Left renal pelvis (tissue), 4 donors: ENCODE results near the gene DZIP1. TPM values are rescaled to one million over a fixed set of nuclear protein-coding genes. Genes with fewer than 3 reads are reported as not detected.
"Not testable (repeated sequence)": the region's sequence is repeated elsewhere in the genome, so short reads cannot be mapped to it uniquely, and the experiment has no call there.

Source experiments
- DNase-seq, 4 donors: peaks; one replicate each; pipeline ENCODE4 v3.0.0-alpha.2; 2013; ENCODE audit warnings: low read depth in 4 of 4, low spot score in 3 of 4
- polyA plus RNA-seq, 4 donors: library from polyadenylated mRNA; unstranded; fragments of 120-200 nt; gene quantifications; one replicate each; pipeline ENCODE4 v1.2.1, GENCODE V29; 2013; ENCODE audit not compliant: insufficient read length in 4 of 4

Gene DZIP1
- polyA plus RNA-seq, 4 donors, result 58.9 to 70.9 (median 66.3) TPM

DNA sequence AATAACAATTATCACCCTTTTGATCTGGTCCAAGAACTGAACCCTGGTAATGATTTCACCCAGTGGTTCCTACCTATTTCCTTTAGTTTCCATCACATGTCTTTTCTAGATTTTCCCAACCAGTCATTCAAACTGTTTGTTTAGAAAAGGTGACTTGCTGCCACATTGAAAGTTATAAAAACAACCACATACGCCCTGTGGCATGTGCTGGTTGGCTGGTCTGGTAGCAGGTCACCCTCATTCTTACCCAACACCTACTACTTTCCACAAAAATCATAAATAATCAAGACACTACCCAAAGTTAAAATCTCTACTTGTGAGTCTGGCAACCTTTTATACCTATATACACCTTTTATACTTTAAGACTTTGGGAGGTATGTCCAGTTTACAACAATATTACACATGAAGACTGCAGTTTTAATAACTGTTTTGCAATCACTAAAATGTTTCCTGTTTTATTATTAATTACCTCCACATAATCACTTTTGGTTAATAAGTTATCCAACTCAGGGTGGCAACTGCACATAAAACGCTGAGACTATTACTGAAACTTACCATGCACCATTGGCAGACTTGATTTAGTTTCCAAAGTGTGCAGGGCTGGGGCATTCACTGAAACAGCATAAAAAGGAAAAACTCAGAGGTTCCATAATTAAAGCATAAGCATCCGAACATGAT is 38.9 kb downstream of the DZIP1 start:
- no peak for DNase-seq

DNA sequence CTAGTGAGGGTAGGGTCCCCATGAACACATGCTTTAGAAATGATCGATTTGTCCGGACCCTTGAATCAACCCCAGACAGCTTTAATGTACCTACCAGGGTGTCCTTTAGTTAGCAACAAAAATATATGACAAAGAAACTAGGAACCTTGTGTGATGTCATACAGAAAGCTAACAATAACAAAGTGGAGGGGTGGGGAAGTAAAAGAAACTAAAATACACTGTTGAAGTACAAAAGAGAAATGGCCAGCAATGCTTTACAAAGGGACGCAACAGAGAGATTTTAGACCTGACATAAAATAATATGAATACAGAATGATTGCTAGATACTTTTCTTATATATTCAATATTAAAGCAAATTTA is 40.0 kb downstream of the DZIP1 start:
- DNase-seq, result no peak

DNA sequence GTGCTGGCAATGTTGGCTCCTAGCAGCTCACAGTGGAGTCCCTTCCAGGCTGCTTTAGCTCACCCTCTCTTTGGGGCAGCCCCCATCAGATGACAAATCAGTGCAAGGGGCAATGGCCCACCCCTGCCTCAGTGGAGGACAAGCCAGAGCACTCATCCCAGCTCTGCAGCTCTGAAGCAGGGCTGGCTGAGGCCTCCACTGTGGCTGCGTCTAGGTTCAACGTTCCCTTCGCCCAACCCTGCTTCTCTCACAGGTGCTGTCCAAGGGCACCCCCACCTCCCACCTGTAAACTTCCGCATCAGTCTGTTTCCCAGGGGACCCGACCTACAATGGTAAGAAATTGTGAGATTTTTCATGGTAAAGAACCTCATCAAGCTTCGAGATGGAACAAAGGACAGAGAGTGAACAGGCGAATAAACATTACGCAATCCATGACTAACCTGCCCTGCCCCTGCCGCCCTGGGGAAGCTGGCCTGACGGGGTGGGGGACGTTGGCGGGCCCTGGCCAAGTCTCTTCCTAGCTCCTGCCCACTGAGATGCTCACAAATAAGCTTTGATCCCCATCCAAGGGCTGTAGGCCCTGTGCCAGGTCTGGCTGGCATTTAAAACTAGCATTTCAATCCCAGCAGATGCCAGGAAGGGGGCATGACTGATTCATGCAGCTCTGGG is 40.5 kb downstream of the DZIP1 start:
- no peak for DNase-seq

DNA sequence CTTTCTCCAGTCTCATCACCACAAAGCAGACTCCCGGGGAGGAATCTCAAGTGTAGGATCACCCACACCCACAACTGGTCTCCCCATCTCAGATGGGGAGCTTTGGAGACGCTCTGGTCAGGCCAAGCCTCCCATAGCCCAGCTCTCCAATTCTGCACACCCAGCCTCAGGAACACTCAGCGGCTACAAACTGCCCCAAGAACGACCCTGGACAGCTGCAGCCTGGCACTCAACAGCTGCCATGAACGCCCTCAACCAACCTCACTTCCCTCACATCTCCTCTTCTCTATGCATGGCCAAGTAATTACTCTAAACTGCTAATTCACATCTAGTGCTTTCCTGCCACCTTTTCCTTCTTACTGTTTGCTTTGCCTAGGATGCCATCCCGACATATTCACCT is 42.6 kb downstream of the DZIP1 start:
- DNase-seq, result no peak

DNA sequence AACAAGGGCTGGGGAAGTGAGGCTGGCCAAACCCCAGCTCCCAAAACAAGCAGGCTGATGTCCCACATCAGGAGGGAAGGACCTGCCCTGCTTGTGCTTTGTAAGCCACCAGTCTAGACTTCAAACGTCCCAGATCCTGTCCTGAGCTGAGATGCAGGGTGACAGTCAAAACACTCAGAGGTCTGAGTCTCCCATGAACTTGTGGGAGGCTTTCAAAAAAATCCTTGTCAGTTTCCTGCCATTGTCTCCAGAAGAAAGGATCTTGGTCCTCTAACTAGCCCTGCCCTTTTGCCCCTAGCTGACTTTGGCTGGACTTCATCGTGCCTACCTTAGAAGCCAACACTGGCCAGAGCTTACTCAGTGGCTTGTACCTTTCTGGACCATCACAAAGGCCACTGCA is 43.3 kb downstream of the DZIP1 start:
- no peak for DNase-seq

DNA sequence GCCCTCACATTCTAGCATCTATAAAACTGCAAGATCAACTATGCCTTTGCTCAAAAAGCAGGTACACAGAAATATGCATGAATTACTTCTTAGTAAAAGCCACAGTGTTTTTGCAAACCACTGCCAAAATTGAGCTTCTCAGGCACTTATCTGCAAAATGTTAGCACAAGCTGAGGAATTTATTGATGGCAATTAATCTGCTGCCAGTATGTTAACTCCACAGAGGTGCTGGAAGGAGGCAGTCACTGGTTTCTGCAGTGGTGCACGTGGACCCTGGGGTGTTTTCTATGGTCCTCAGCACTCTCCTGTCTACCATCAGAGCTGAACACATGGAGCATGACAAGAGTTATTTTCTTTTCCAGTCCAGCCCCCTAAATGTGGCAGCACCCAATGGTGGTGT is 47.8 kb downstream of the DZIP1 start:
- DNase-seq, result no peak

DNA sequence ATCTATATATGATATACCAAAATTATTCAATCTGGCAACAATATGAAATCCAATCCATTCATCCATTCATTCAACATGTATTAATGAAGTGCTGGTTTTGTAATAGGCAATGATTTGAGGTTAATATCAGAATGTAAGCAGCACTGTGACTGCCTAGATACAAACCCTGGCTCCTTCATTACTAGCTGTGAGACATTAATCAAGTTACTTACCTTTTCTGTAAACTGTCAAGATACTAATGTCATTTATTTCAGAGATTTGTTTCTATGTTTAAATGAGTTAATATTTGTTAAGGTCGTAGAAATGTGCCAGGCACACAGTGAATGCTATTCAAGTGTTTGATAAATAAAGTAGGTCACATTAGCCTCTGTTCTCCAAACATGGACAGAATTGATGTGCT is 51.0 kb downstream of the DZIP1 start:
- no peak for DNase-seq

DNA sequence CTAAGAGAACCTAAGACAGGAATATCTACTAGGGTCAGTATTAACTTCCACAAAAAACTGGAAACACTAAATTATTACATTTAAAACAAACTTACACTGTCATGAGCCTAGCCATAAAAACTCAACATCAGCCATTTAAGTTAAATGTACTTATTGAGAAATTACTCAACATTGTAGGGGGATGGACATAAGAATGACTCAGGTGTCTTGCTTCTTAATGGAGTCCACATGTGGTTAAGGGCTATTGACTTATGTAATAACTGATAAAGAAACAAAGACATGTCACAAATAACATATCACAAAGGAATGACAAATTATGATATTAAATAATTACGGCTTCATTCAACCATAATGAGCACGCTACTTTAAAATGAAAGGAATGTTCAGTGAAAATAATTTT is 55.8 kb downstream of the DZIP1 start:
- DNase-seq, result no peak

DNA sequence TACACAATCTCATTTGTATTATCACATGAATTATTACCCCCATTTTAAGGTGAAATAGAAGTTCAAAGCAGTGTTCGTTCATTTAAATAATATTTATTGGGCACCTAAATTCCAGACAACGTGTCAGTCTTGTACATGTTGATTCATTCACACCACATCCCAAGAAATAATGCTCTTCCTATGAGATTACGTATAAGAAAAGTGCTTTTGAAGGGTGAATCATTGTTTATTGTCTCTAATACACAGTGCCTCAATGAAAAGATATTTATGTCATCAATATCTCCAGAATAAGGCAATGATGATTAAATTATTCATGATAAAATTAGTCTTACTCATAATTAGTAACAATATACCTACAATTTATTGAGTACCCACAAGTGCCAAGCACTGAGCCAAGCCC is 56.4 kb downstream of the DZIP1 start:
- DNase-seq, result no peak

DNA sequence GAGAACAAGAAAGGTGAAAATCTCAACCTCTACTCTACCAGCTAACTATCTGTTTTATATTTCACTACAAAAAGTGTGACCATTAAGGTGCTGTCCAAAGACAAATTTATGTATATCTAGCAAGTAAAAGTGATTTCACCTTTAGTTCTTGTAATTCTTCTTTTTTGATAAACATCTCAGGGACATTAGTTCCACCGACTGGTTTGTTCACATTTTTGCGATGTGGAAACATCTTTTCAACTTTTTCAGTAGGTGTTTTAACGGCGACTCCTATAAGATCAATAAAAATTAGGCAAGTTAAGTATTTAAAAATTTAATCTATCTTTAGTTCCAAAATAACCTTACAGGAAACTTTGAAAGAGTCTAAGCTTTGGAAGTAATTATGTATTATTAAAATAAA is 58.6 kb downstream of the DZIP1 start:
- no peak for DNase-seq

DNA sequence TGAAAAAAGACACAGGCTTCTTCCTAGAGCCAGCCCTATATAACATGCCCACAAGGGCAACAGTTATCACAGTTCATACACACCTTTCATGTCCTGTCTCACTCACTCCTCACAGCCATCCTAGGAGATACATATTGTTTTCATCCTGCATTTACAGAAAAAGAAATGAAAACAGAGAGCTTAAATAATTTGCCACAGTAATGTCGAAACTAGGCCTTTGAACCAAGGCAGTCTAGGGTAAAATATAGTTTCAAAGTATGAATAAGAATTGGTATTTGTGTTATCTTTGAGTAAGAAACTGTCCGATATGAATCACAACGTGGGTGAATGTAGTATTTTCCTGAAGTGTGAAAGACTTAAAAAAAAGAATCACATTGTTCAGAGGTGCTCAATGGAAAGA is 65.2 kb downstream of the DZIP1 start:
- no peak for DNase-seq

DNA sequence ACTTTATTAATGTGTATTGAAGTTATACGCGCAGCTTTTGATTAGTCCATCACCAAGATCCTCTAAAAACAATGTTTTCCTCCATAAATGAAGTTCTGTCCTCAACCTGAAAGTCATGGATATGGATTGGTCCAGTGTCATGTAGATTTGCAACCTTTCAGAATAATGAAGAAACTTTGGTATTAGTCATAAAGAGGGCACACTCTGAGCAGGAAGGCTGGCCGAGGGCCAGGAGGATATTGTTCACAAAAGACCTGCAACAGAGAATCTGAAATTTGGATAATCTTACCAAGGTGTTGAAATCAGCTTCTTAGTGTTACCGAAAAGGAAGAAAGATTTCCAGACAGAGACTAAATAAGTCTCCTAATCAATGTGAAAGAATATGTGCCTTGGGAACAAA is 71.3 kb downstream of the DZIP1 start:
- DNase-seq, result no peak

DNA sequence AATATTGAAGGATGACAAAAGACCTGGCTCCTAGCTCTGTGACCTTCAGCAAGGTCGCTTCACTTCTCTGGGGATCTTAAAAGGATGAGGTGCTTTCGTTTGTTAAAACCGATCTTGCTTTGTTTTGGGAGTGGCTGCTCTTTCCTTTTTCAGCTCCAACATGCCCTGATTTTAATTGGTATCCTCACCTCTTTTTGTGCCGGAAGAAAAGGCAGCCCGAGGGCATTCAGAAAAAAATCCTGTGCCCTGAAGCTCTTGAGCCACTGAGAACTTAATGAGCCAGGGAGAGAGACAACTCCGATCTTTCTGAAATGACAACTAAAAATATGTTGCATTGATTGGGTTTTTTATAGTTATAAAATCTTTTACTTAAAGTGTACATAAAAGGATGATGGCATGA is 72.6 kb downstream of the DZIP1 start:
- DNase-seq, result no peak

DNA sequence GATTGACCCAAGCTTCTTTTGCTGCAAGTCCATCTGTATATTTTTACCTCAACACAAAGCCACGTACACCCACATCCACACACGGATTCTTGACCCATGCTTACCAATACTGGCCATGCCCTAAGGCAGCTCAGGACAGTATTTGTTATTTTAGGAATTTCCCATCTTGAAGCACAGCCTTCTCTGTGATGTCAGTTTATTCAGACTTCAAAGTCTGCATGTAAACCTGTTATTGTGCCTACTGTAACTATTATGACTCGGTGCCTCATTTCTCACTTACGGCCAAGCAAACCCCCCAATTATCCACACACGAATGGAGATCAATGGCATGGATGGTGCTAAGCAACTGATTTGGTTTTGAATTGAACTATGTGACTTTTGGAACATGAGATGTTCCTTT is 74.5 kb downstream of the DZIP1 start:
- DNase-seq, result no peak

DNA sequence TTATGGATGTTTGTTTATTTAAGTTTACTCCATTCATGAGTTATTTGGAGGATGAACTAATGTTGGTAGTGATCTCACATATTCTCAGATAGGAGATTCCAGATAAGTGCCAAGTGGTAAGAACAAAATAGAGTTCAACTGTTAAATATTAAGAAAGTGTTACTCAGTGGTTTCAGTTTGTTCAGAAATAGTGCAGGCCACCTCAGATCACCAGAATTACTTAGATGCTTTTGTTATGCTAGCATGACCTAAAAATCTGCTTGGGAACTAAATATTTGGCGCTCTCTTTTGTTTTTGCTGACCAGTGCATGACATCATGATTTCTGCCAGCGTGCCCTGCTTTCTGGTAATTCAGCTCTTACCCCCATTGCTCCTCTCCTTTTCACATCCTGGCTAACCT is 76.4 kb downstream of the DZIP1 start:
- DNase-seq, result no peak

DNA sequence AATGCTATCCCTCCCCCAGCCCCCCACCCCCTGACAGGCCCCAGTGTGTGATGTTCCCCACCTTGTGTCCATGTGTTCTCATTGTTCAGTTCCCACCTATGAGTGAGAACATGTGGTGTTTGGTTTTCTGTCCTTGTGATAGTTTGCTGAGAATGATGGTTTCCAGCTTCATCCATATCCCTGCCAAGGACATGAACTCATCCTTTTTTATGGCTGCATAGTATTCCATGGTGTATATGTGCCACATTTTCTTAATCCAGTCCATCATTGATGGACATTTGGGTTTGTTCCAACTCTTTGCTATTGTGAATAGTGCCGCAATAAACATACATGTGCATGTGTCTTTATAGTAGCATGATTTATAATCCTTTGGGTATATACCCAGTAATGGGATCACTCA is 78.7 kb downstream of the DZIP1 start:
- DNase-seq, result not testable (repeated sequence)

DNA sequence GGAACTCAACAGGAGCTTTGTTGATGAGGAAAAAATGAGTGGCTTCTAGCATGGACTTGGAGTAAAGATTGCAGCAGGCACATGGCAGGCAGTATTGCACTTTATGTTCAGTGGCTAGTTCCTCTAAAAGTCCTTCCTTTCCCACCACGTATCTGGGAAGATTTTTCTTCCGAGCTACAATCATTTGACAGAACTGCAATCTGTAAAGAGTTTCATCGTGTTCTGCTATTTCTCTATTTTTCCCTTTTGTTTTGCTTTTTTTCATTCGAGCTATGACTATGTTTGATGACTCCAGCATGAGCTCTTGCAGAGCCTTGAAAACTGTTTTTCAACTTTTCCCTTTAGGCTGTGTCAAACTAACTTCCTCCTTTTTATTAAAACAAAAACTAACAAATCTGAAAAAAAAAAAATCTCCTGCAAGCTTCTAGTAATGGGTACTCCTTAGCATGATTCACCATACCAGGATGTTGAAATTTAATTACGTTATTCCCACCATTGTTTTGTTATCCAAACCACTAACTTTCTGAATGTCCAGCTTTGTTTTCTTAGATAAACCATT is 79.7 kb downstream of the DZIP1 start:
- no peak for DNase-seq

DNA sequence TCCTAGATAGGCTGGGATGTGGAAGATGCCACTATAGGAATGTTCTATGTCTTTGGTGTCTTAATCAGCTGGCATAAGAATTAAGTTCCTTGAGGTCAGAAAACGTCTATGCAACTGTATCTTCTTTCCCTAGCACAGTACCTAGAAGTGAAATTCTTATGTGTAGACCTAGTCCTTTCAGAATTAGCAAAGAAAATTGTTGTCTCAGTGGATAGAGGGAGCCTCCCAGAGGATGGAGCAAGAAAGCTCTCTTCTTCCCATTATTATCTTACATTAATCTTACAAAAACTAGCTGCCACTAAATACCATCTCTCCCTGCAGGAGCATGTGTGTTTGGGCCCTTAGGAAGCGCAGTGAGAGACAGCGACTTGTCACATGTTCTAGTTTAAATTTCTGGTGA is 80.4 kb downstream of the DZIP1 start:
- DNase-seq, result no peak

DNA sequence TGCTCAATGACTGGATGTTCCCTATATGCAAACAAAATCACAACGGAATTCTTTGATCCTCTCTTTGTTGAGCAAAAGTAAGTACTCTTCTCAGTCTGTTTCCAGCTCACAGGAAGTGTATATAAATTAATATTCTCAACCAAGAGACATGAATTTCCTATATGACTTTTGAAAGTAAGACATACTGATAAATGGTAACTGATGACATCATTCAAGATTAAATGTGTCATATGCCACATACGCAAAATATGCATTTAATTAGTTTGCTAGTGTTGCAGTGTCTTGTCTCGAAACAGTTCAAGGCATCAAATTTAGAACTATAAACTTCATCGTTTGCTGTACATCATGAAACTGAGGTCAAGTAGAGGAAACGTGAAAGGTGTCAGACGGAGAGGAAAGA is 84.1 kb downstream of the DZIP1 start:
- DNase-seq, result no peak

DNA sequence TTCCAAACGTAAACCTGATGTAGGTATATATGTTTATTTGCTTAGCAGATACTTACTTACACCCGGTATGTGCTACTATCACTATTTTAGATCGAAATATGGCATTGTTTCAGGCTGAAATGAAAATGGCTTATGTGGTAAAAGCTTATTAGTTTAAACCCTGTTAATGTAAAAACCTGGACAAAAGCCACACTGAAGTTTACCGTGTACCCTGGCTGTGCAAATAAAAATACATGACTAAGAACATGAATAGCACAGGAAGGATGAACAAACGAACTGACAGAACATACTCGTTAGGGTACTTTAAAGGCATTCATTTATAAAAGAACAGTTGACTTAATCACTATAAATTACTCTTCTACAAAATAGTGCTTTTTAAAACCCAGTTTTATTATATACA is 85.4 kb downstream of the DZIP1 start:
- no peak for DNase-seq

DNA sequence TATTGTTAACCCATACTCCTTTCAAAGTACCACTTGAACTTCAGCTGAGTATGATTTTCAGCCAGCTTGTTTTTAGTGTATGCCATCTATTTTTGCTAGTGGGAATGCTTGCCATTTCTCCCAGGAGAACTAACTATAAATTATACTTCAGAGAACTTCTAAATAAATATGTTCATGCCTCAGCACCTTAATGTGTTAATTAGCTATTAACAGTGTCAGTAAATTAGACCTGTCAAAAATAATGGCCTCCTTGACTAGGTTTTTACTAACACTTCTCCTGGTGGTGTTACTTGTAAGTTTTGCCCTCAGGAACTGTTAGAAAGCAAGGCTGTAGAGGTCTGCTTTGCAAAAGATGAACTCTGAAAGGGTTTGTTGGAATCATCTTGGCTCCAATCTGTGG is 87.5 kb downstream of the DZIP1 start:
- DNase-seq, result no peak

DNA sequence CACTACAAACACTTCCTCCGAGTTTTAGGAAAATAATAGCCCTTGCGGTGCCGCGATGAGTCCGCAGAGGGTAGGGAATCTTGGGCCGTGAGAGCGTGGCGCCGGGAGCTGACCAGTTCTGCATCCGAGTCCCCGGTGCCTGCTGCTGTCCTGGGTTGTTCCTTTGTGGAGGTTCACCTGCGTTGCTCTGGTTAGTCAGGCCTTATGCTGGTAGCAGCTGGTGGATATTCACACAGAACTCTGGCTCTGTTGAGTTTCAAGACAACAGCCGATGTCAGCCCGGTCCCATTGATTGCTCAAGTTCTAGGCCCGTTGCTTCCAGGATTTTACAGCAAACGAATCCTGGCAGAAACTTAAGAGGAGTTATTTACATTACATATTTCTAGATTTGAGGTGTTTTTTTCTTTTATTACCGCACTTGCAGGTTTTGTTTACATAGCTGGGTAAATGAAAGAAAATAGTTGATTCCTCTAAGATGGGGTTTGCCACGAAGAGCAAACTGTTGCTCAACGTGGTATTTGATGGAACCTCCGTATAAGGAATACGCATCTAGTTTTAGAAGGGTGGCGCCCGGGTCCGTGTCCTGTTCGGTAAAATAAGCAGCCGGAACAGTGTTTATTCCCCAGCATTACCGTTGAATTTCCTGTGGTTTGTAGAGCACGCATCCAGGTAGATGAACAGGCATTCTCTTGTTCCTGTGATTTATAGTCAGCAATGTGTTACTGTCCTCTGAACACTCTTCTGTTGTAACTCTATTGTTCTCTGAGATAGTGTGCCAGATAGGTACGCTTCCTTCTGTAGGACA is 90.7 kb downstream of the DZIP1 start:
- no peak for DNase-seq
